Uterus (tissue), 2 donors: ENCODE data around the gene SLC9A7.

ENCODE experiments used
- POLR2A ChIP-seq, 2 donors: fragments of 450-650 bp; IDR thresholded peaks; one replicate each; pipeline ENCODE4 v1.6.1; 2016; ENCODE audit warnings: antibody characterized with exemption in 2 of 2, mild to moderate bottlenecking in 1 of 2, moderate library complexity in 1 of 2
- TF ChIP-seq, protein P1 (sequence below), 4 experiments: fragments of 200-600 bp in 2 of 4; fragments of 450-650 bp in 2 of 4; sonication (generic) in 2 of 4; IDR thresholded peaks; one replicate each; pipeline ENCODE4 v1.5.1; 2016 to 2019; ENCODE audit warnings: antibody characterized with exemption in 4 of 4, mild to moderate bottlenecking in 2 of 4, moderate library complexity in 1 of 4

DNA sequence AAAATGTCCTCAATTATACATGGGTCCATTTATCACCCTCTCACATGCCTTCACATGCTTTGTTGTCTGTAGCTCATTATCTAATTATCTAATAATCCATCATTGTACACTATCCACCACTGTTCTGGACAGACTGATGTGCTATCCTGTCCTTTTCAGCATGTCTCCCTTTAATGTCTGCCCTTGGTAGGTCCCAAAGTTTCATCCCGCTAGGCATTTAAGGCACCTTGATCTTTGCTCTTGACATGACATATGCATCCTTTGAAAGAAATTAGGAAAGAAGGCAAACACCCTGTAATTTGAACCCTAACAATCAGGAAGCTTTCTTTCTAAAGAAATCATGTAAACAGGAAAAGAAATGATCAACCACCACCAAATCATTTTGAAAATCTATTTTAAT is 179.7 kb downstream of the SLC9A7 start:
- TF ChIP-seq POLR2A (IDR thresholded peaks at IDR 0.05) = no peak
- TF ChIP-seq, protein P1, sequence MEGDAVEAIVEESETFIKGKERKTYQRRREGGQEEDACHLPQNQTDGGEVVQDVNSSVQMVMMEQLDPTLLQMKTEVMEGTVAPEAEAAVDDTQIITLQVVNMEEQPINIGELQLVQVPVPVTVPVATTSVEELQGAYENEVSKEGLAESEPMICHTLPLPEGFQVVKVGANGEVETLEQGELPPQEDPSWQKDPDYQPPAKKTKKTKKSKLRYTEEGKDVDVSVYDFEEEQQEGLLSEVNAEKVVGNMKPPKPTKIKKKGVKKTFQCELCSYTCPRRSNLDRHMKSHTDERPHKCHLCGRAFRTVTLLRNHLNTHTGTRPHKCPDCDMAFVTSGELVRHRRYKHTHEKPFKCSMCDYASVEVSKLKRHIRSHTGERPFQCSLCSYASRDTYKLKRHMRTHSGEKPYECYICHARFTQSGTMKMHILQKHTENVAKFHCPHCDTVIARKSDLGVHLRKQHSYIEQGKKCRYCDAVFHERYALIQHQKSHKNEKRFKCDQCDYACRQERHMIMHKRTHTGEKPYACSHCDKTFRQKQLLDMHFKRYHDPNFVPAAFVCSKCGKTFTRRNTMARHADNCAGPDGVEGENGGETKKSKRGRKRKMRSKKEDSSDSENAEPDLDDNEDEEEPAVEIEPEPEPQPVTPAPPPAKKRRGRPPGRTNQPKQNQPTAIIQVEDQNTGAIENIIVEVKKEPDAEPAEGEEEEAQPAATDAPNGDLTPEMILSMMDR (IDR thresholded peaks at IDR 0.05) = no peak
